DND-41 (cell line): ENCODE measurements around the gene KCNT1.
A peak's percentile ranks its signal among the peaks of the same experiment; 100 is the strongest.

Source experiments
- ATAC-seq: fragments of 200-7000 bp; cut with Tn5 transposase; 3 replicates; pipeline ENCODE4 v1.9.1; 2021; ENCODE audit warnings: low read depth; ENCODE audit not compliant: insufficient read depth
- DNase-seq: peaks from one replicate; pipeline ENCODE4 v3.0.0-alpha.2; 2020
- H2AFZ ChIP-seq: 2 replicates; pipeline ENCODE4 v1.6.0; 2012; ENCODE audit warnings: low read depth, low read length
- H3K27ac ChIP-seq: 2 replicates; pipeline ENCODE4 v1.5.1; 2012; ENCODE audit warnings: low read length, inconsistent platforms
- H3K27me3 ChIP-seq: fragments of 200-600 bp; sonication (generic); 2 replicates; pipeline ENCODE4 v1.6.0; 2012; ENCODE audit warnings: low read length, mild to moderate bottlenecking, inconsistent platforms; ENCODE audit not compliant: insufficient read depth, poor library complexity
- H3K36me3 ChIP-seq: 2 replicates; pipeline ENCODE4 v1.5.1; 2012; ENCODE audit warnings: low read length, inconsistent platforms; ENCODE audit not compliant: insufficient read depth
- H3K4me1 ChIP-seq: 2 replicates; pipeline ENCODE4 v1.5.1; 2012; ENCODE audit warnings: mild to moderate bottlenecking, low read length; ENCODE audit not compliant: insufficient read depth
- H3K4me2 ChIP-seq: 2 replicates; pipeline ENCODE4 v1.6.0; 2012; ENCODE audit warnings: mild to moderate bottlenecking, moderate library complexity, low read length, inconsistent platforms; ENCODE audit not compliant: insufficient read depth
- H3K4me3 ChIP-seq, 2 experiments: fragments of 200-600 bp in 1 of 2; shearing (Covaris generic) in 1 of 2; 2 replicates each; pipeline ENCODE4 v1.5.1; 2012 to 2016; ENCODE audit warnings: inconsistent platforms in 2 of 2, low read length in 2 of 2, mild to moderate bottlenecking in 2 of 2, low read depth in 1 of 2, moderate library complexity in 1 of 2
- H3K79me2 ChIP-seq: 2 replicates; pipeline ENCODE4 v1.6.0; 2012; ENCODE audit warnings: low read length, inconsistent platforms; ENCODE audit not compliant: insufficient read depth
- H3K9ac ChIP-seq: 2 replicates; pipeline ENCODE4 v1.6.0; 2012; ENCODE audit warnings: low read depth, mild to moderate bottlenecking, inconsistent platforms, low read length, moderate library complexity
- H3K9me3 ChIP-seq: 2 replicates; pipeline ENCODE4 v1.5.1; 2012; ENCODE audit warnings: low read length, moderate library complexity, mild to moderate bottlenecking, inconsistent platforms; ENCODE audit not compliant: insufficient read depth, severe bottlenecking
- H4K20me1 ChIP-seq: 2 replicates; pipeline ENCODE4 v1.6.0; 2012; ENCODE audit warnings: low read length; ENCODE audit not compliant: insufficient read depth
- CTCF ChIP-seq: IDR thresholded peaks from 2 replicates; pipeline ENCODE4 v1.5.1; 2012; ENCODE audit warnings: borderline replicate concordance, low read length, moderate library complexity, mild to moderate bottlenecking; ENCODE audit not compliant: poor library complexity, severe bottlenecking; ENCODE audit errors: extremely low read depth
- EZH2 ChIP-seq: IDR thresholded peaks from 3 replicates; pipeline ENCODE4 v1.6.1; 2012; ENCODE audit warnings: borderline replicate concordance, low read depth, mild to moderate bottlenecking, moderate library complexity, low read length, inconsistent platforms; ENCODE audit not compliant: severe bottlenecking

Gene KCNT1

DNA sequence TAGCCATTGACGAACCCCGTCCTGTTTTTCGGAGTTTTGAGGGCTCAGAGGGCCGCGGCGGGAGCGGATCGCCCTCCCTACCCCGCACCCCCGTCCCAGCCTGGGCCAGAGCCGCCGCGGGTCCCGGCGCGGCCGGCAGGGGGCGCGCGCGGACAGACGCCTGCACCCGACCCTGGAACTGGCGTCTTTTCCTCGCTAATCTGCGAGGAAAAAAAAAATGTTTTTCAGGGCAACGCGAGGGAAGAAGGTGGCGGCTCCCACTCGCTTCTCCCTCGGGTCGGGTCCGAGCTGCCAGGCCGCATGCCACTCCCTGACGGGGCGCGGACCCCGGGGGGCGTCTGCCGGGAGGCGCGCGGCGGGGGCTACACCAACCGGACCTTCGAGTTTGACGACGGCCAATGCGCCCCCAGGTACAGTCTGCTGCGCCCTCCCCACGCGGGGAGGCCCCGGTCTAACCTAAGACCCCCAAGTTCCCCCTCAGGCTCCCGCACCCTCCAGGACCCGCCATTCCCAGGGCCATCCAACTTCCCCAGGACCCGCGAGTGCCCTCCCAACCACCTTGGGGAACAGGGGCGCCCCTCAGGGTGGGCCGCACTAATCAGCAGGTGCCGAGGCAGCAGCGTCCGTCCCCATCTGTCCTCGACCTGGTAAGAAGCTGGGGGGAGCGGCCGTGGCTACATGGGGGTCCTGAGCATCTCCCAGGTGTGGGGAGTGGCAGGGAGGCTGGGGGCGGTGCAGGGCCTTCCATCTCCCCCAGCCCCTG lies at the start of gene KCNT1:
KCNT1 (plus strand) TSS at position 227 of the 763 bp plus-strand sequence; CDS start at position 301, 74 bp downstream.
- Histone ChIP-seq H3K4me1 (no peaks in the 10 kb centered on the region), H4K20me1 (no peaks in the 10 kb centered on the region), H3K79me2 (no peaks in the 10 kb centered on the region), H3K9me3 (no peaks in the 10 kb centered on the region), H3K9ac (no peak within 1 kb of the TSS), H3K27me3 (no peaks in the 10 kb centered on the region), H3K36me3 (no peaks in the 10 kb centered on the region), H3K27ac (no peak within 1 kb of the TSS), H3K4me2 (no peak within 1 kb of the TSS), H2AFZ (no peak within 1 kb of the TSS), H3K4me3 (no peak within 1 kb of the TSS)
- TF ChIP-seq CTCF (peak; percentile 79), EZH2 (no peak)
- ATAC-seq (peak; percentile 86), DNase-seq (peak; percentile 54)

DNA sequence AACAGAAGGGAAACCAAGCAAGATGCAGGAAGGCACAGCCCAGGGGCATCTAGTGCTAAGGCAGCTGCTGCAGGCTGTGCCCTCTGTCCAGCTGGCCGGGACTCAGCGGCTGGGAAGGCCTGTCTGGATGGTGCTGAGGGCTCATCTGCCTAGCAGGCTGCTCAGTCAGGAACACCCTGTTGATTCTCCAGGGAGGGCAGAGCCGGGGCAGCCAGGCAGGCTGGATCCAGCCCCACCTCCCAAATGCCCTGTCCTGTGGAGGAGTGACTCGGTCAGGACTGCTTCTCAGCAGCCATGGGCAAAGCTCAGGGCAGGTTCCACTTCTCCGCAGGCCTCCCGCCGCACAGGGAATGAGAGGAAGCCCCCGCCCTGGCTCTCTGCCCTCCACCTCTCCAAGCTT lies 46.7 kb upstream of the KCNT1 start:
- Histone ChIP-seq H3K36me3 (no peaks in the 10 kb centered on the region), H3K4me2 (no peak overlapping the region), H2AFZ (no peak overlapping the region), H3K9ac (no peak overlapping the region), H3K79me2 (no peaks in the 10 kb centered on the region), H3K4me3 (no peak overlapping the region), H3K27ac (no peak overlapping the region), H4K20me1 (no peaks in the 10 kb centered on the region), H3K27me3 (no peaks in the 10 kb centered on the region), H3K4me1 (no peaks in the 10 kb centered on the region), H3K9me3 (peaks cover 9% of the 10 kb centered on the region)
- DNase-seq (no peak), ATAC-seq (no peak)
- no peak for TF ChIP-seq CTCF
- no peak for TF ChIP-seq EZH2

GRCh38 chr9:135657416-135657815 lies 44.6 kb upstream of the KCNT1 start:
- ATAC-seq: no peak

More at GRCh38 chr9:135657416-135657815, 44.6 kb upstream of the KCNT1 start:
- no peaks in the 10 kb centered on the region for H3K36me3 ChIP-seq
- no peak overlapping the region for H2AFZ ChIP-seq
- H3K27ac ChIP-seq: no peak overlapping the region
- no peaks in the 10 kb centered on the region for H4K20me1 ChIP-seq
- H3K9me3 ChIP-seq: peaks cover 2% of the 10 kb centered on the region
- no peaks in the 10 kb centered on the region for H3K79me2 ChIP-seq
- no peak for DNase-seq
- H3K4me3 ChIP-seq: no peak overlapping the region
- TF ChIP-seq EZH2: no peak
- TF ChIP-seq CTCF: no peak
- H3K4me2 ChIP-seq: no peak overlapping the region
- no peak overlapping the region for H3K9ac ChIP-seq
- H3K27me3 ChIP-seq: no peaks in the 10 kb centered on the region
- H3K4me1 ChIP-seq: no peaks in the 10 kb centered on the region
